ENCODE measurements around the gene BEND3.

GRCh38 chr6:107101686-107102413 is 13.5 kb downstream of the BEND3 start:
- TF ChIP-seq BHLHE40 (IDR thresholded peaks at IDR 0.05; ENCODE audit: borderline replicate concordance) = no peak
- no peak for TF ChIP-seq ARNT (IDR thresholded peaks at IDR 0.05)
- no peak for TF ChIP-seq ELF4 (IDR thresholded peaks at IDR 0.05)
- no peak for TF ChIP-seq ZNF384 (IDR thresholded peaks at IDR 0.05)
- no peak for TF ChIP-seq SUZ12 (IDR thresholded peaks at IDR 0.05)
- TF ChIP-seq LEF1 (IDR thresholded peaks at IDR 0.05; ENCODE audit: borderline replicate concordance) = no peak
- TF ChIP-seq FOXM1 (IDR thresholded peaks at IDR 0.05; ENCODE audit: borderline replicate concordance) = no peak
- no peak for TF ChIP-seq CTBP1 (IDR thresholded peaks at IDR 0.05; ENCODE audit: borderline replicate concordance)
- no peak for TF ChIP-seq SP1 (IDR thresholded peaks at IDR 0.05)
- TF ChIP-seq NFRKB (IDR thresholded peaks at IDR 0.05) = no peak
- TF ChIP-seq PKNOX1 (IDR thresholded peaks at IDR 0.05) = no peak
- TF ChIP-seq TARDBP (IDR thresholded peaks at IDR 0.05) = no peak
- no peak for TF ChIP-seq FOXK2 (IDR thresholded peaks at IDR 0.05)
